GM12878 (cell line): ENCODE measurements around the gene SPATA3. TPM values are rescaled to one million over a fixed set of nuclear protein-coding genes. Genes with fewer than 3 reads are reported as not detected.

Experiments
- ATAC-seq: fragments of 200-7000 bp; cut with Tn5 transposase; 3 replicates; pipeline ENCODE4 v1.9.1; 2020; ENCODE audit warnings: mild to moderate bottlenecking, moderate library complexity
- BruUV-seq: library from RNA; stranded (reverse); fragments of 400-500 nt; replicated peaks from 2 replicates; lab custom pipeline; 2021; lab: Mats Ljungman, UMichigan
- CTCF ChIA-PET: fragments of 300-600 bp; sonication (Branson Sonifier 250); formaldehyde crosslinking; extraction: SDS; loops from one replicate; lab custom pipeline; 2021; ENCODE audit warnings: inconsistent platforms; lab: Yijun Ruan, JAX
- POLR2A ChIA-PET: fragments of 350-600 bp; formaldehyde crosslinking; extraction: SDS; loops from one replicate; lab custom pipeline; 2021; ENCODE audit warnings: inconsistent platforms; lab: Charles Lee
- RAD21 ChIA-PET: fragments of 300-600 bp; sonication (Branson Sonifier 250); formaldehyde crosslinking; loops from one replicate; lab custom pipeline; 2023; ENCODE audit warnings: antibody characterized with exemption; ENCODE audit not compliant: unreplicated experiment; lab: Charles Lee
- SMC1A ChIA-PET: fragments of 300-600 bp; sonication (Branson Sonifier 250); formaldehyde crosslinking; loops from one replicate; lab custom pipeline; 2023; ENCODE audit not compliant: unreplicated experiment, uncharacterized antibody; lab: Charles Lee
- DNase-seq: peaks from one replicate; pipeline ENCODE4 v3.0.0-alpha.2; 2011; ENCODE audit warnings: low read depth, low spot score
- FAIRE-seq: peaks from 3 replicates; lab custom pipeline; 2011; peaks lifted over from hg19 to GRCh38; lab: Jason Lieb, UNC
- H2AFZ ChIP-seq: 2 replicates; pipeline ENCODE4 v1.6.0; 2011; ENCODE audit warnings: low read depth, low read length, control low read depth; ENCODE audit not compliant: control insufficient read depth
- H3K27ac ChIP-seq: 2 replicates; pipeline ENCODE4 v1.5.1; 2011; ENCODE audit warnings: control low read depth; ENCODE audit not compliant: control insufficient read depth, insufficient read depth
- H3K27me3 ChIP-seq, 2 experiments: replicated peaks in 1 of 2; 2 replicates each; pipeline versions ENCODE4 v1.6.0 to v1.6.1; 2011; ENCODE audit warnings: low read length in 1 of 2; ENCODE audit not compliant: control insufficient read depth in 2 of 2, insufficient read depth in 2 of 2
- H3K36me3 ChIP-seq, 2 experiments: 2 replicates each; pipeline ENCODE4 v1.5.1; 2011; ENCODE audit warnings: low read length in 1 of 2; ENCODE audit not compliant: control insufficient read depth in 2 of 2, insufficient read depth in 2 of 2
- H3K4me1 ChIP-seq: 2 replicates; pipeline ENCODE4 v1.6.1; 2011; ENCODE audit warnings: mild to moderate bottlenecking, low read length, moderate library complexity, mixed read lengths; ENCODE audit not compliant: control insufficient read depth, insufficient read depth
- H3K4me2 ChIP-seq: 2 replicates; pipeline ENCODE4 v1.6.0; 2011; ENCODE audit warnings: control low read depth; ENCODE audit not compliant: control insufficient read depth, insufficient read depth
- H3K4me3 ChIP-seq: fragments of 200-600 bp; sonication (generic); 2 replicates; pipeline ENCODE4 v1.5.1; 2016
- H3K79me2 ChIP-seq: 2 replicates; pipeline ENCODE4 v1.6.0; 2011; ENCODE audit warnings: low read length; ENCODE audit not compliant: control insufficient read depth, insufficient read depth
- H3K9ac ChIP-seq: 2 replicates; pipeline ENCODE4 v1.8.0; 2011; ENCODE audit warnings: low read length, control low read depth, mixed read lengths; ENCODE audit not compliant: control insufficient read depth, insufficient read depth
- H3K9me3 ChIP-seq: replicated peaks from 3 replicates; pipeline ENCODE4 v1.5.1; 2011; ENCODE audit warnings: mild to moderate bottlenecking, low read length; ENCODE audit not compliant: control insufficient read depth, insufficient read depth
- H4K20me1 ChIP-seq: 2 replicates; pipeline ENCODE4 v1.6.0; 2011; ENCODE audit not compliant: control insufficient read depth, insufficient read depth
- ATF7 ChIP-seq: fragments of 450-650 bp; IDR thresholded peaks from 2 replicates; pipeline ENCODE4 v1.6.1; 2016; ENCODE audit warnings: low read depth, mild to moderate bottlenecking
- CUX1 ChIP-seq: IDR thresholded peaks from 2 replicates; pipeline ENCODE4 v1.6.1; 2012; ENCODE audit warnings: improper control_type of control experiment, low read depth, low read length; ENCODE audit not compliant: insufficient replicate concordance
- EED ChIP-seq: sonication (generic); IDR thresholded peaks from 2 replicates; pipeline ENCODE4 v1.6.1; 2016; ENCODE audit warnings: antibody characterized with exemption, low read depth
- KLF5 ChIP-seq: fragments of 450-650 bp; IDR thresholded peaks from 2 replicates; pipeline ENCODE4 v1.6.1; 2014; ENCODE audit warnings: mild to moderate bottlenecking; ENCODE audit not compliant: partially characterized antibody
- POLR2AphosphoS5 ChIP-seq: IDR thresholded peaks from 2 replicates; pipeline ENCODE4 v1.6.1; 2011; ENCODE audit warnings: mild to moderate bottlenecking, low read length, inconsistent platforms
- POU2F2 ChIP-seq: IDR thresholded peaks from 3 replicates; pipeline ENCODE4 v1.6.1; 2011; ENCODE audit warnings: low read depth, mild to moderate bottlenecking, low read length, borderline replicate concordance
- RCOR1 ChIP-seq: conservative IDR thresholded peaks from 2 replicates; pipeline ENCODE4 v1.6.1; 2012; ENCODE audit warnings: low read depth, low read length, improper control_type of control experiment
- RELB ChIP-seq: fragments of 450-650 bp; IDR thresholded peaks from 2 replicates; pipeline ENCODE4 v1.6.1; 2017; ENCODE audit warnings: low read depth, mild to moderate bottlenecking, moderate library complexity
- SMARCA5 ChIP-seq: fragments of 450-650 bp; IDR thresholded peaks from 2 replicates; pipeline ENCODE4 v1.6.1; 2017; ENCODE audit warnings: mild to moderate bottlenecking
- SREBF1 ChIP-seq: IDR thresholded peaks from 2 replicates; pipeline ENCODE4 v1.6.1; 2012; ENCODE audit warnings: mild to moderate bottlenecking, low read length
- TCF3 ChIP-seq: IDR thresholded peaks from 2 replicates; pipeline ENCODE4 v1.6.1; 2012; ENCODE audit warnings: low read depth, mild to moderate bottlenecking, low read length, borderline replicate concordance; ENCODE audit not compliant: insufficient read depth
- ZBTB40 ChIP-seq: fragments of 450-650 bp; IDR thresholded peaks from 2 replicates; pipeline ENCODE4 v1.6.1; 2016; ENCODE audit warnings: mild to moderate bottlenecking, moderate library complexity, borderline replicate concordance
- ZNF274 ChIP-seq: IDR thresholded peaks from one replicate; pipeline ENCODE4 v1.8.0; 2011; ENCODE audit not compliant: insufficient read length, insufficient read depth
- WGBS: methylation state at CpG from one replicate; pipeline ENCODE4 v1.1.6; 2016; ENCODE audit warnings: low lambda C conversion rate; ENCODE audit not compliant: insufficient replicate concordance, insufficient coverage; ENCODE audit errors: missing lambda C conversion rate; 5-methylcytosine and 5-hydroxymethylcytosine counted together
- in situ Hi-C: fragments of 300-500 bp; cut with MboI; formaldehyde crosslinking; loops from 9 replicates; pipeline ENCODE4 v1.14.3; 2018; ENCODE audit warnings: mixed read lengths
- intact Hi-C: fragments of 100-400 bp; cut with micrococcal nuclease; formaldehyde crosslinking; loops from one replicate; pipeline ENCODE4 v1.14.2; 2022; ENCODE audit not compliant: unreplicated experiment
- polyA plus RNA-seq, 11 experiments: library from polyadenylated mRNA; depleted of rRNA in 4 of 11; unstranded in 6 of 11; stranded (reverse) in 5 of 11; fragments of >200 nt; fragmentation: Nextera tagmentation in 4 of 11; fragmentation: Illumina TruSeq in 1 of 11; extraction: Ambion mirVana in 4 of 11; extraction: Trizol in 1 of 11; gene quantifications; 1 replicate in 1 of 11; 2 replicates in 10 of 11; pipeline versions ENCODE4 v1.2.1 to v1.2.3, GENCODE V29; 2011 to 2016; ENCODE audit warnings: inconsistent platforms in 2 of 11, missing spikeins in 2 of 11, low read depth in 1 of 11
- total RNA-seq, 4 experiments: library from RNA; depleted of rRNA in 3 of 4; stranded (reverse); fragments of >200 nt in 3 of 4; fragmentation: Illumina TruSeq in 1 of 4; extraction: Trizol in 1 of 4; gene quantifications; 2 replicates each; pipeline versions ENCODE4 v1.2.1 to v1.2.3, GENCODE V29; 2013 to 2021

The SPATA3 gene
- total and polyA plus RNA-seq, 10 of the 15 experiments (the other 5 are each of a cell fraction or from before 2014, with no cell fraction given) = not detected

- Histone ChIP-seq H3K4me1 (peaks cover 85% of the 10 kb centered on the region), H3K4me2 (peak overlapping the region; percentile 52), H3K79me2 (peaks cover 50% of the 10 kb centered on the region), H3K27ac (peak overlapping the region; percentile 100), H3K9ac (peak overlapping the region; percentile 32; the same call in 1 of the 2 replicates), H2AFZ (no peak overlapping the region), H3K9me3 (no peaks in the 10 kb centered on the region), H3K4me3 (no peak overlapping the region), H4K20me1 (no peaks in the 10 kb centered on the region), H3K27me3 (no peaks in the 10 kb centered on the region), H3K36me3 (no peaks in the 10 kb centered on the region)
- in situ Hi-C loops = loop anchor here (10.0 kb wide), 1 partner anchor 58 kb away; the partner anchor contains the start of gene GPR55
- 3% methylated on average over 3 of the region's 3 CpGs for WGBS
- POLR2A ChIA-PET = interaction anchor here (1.4 to 8.4 kb wide), 5 partner anchors 9 to 58 kb away, joined by 7 to 144 read pairs (median 15); partner anchors contain the start of gene GPR55
- RAD21 ChIA-PET = interaction anchor here (0.6 to 10.9 kb wide), 6 partner anchors 8 to 158 kb away, joined by 3 to 400 read pairs (median 61); partner anchors contain the start of gene GPR55
- CTCF ChIA-PET = interaction anchor here (0.8 to 10.9 kb wide), 11 partner anchors 8 to 246 kb away, joined by 3 to 372 read pairs (median 3); no protein-coding TSS in a partner anchor
- ATAC-seq (no peak), DNase-seq (no peak), FAIRE-seq (no peak)
- SMC1A ChIA-PET = interaction anchor here (0.9 to 10.0 kb wide), 7 partner anchors 11 to 158 kb away, joined by 3 to 411 read pairs (median 122); partner anchors contain the start of gene GPR55
- BruUV-seq = no TSS peak
- intact Hi-C loops = no loop called here
- TF ChIP-seq KLF5 = no peak
- no peak for TF ChIP-seq SREBF1
- TF ChIP-seq TCF3 = peak; percentile 52; the same call in 1 of the 2 replicates
- no peak for TF ChIP-seq POU2F2
- TF ChIP-seq RCOR1 = no peak
- no peak for TF ChIP-seq POLR2AphosphoS5
- no peak for TF ChIP-seq ZNF274
- no peak for TF ChIP-seq ZBTB40
- no peak for TF ChIP-seq CUX1
- 0 out of 2 replicates have a peak, but pooled peaks have one; percentile 19 for TF ChIP-seq EED
- peak; percentile 35; the same call in 1 of the 2 replicates for TF ChIP-seq ATF7
- TF ChIP-seq RELB = no peak
- TF ChIP-seq SMARCA5 = no peak
Observed at GRCh38 chr2:230982528-230982927, 13.4 kb upstream of the SPATA3 start.
